ENCODE results near the gene SARM1. TPM values are rescaled to one million over a fixed set of nuclear protein-coding genes. Genes with fewer than 3 reads are reported as not detected.

SARM1 gene
- total RNA-seq, 1 experiment from 2014 or later: 5.1 TPM

- Histone ChIP-seq H2AFZ (ENCODE audit: low read length) (no peak overlapping the region), H2BK15ac (ENCODE audit: low read depth, low read length) (no peak overlapping the region), H4K20me1 (ENCODE audit: control insufficient read depth, insufficient read depth, insufficient read length) (peaks cover 3% of the 10 kb centered on the region), H3K9ac (ENCODE audit: extremely low read depth, insufficient read length, low read length) (no peak overlapping the region), H3K18ac (ENCODE audit: insufficient read length, low read depth, low read length) (no peak overlapping the region), H2BK20ac (ENCODE audit: low read depth, low read length, poor library complexity, severe bottlenecking) (no peak overlapping the region), H3K14ac (ENCODE audit: insufficient read depth, low read length) (no peak overlapping the region), H2BK120ac (ENCODE audit: low read depth, low read length, poor library complexity, severe bottlenecking) (no peak overlapping the region), H3K4me2 (ENCODE audit: insufficient read depth, insufficient read length, low read length) (no peak overlapping the region), H2BK12ac (ENCODE audit: insufficient read length, low read depth, low read length) (no peak overlapping the region), H3K4me1 (ENCODE audit: insufficient read depth, low read length) (no peaks in the 10 kb centered on the region), H3K23ac (ENCODE audit: insufficient read length, low read depth, low read length) (no peak overlapping the region), H3K79me2 (ENCODE audit: insufficient read depth, low read length) (peaks cover 18% of the 10 kb centered on the region; the same call in 1 of the 2 replicates), H4K8ac (replicated peaks; ENCODE audit: insufficient read length, low read depth, low read length) (no peak overlapping the region), H3K23me2 (ENCODE audit: insufficient read length, low read depth, low read length, poor library complexity, severe bottlenecking) (no peaks in the 10 kb centered on the region), H4K5ac (ENCODE audit: insufficient read length, low read depth, low read length) (no peak overlapping the region), H3K27ac (ENCODE audit: insufficient read length, low read depth, low read length) (no peak overlapping the region), H3K27me3 (ENCODE audit: insufficient read depth, low read length) (no peaks in the 10 kb centered on the region), H2BK5ac (ENCODE audit: insufficient read length, low read length) (no peak overlapping the region), H2AK5ac (ENCODE audit: insufficient read length, low read length) (no peak overlapping the region), H4K91ac (ENCODE audit: insufficient read length, low read depth, low read length) (no peak overlapping the region), H3K9me3 (ENCODE audit: control insufficient read depth, low read depth, low read length) (no peaks in the 10 kb centered on the region), H3K4ac (ENCODE audit: low read depth, low read length) (no peak overlapping the region), H3K56ac (ENCODE audit: insufficient read length, low read depth, low read length) (no peak overlapping the region), H3T11ph (ENCODE audit: low read length) (no peak overlapping the region), H3K79me1 (ENCODE audit: insufficient read depth, low read depth, low read length, poor library complexity, severe bottlenecking) (peaks cover 9% of the 10 kb centered on the region)
- no peak overlapping the region for H3K27ac Mint-ChIP-seq
- H3K36me3 Mint-ChIP-seq (ENCODE audit: insufficient read depth in 1 of 3, low read depth in 3 of 3): peaks cover 22 to 44% (median 40%) of the 10 kb centered on the region in 3 experiments; a peak in 6 of 7 replicates
- H3K9me3 Mint-ChIP-seq: no peaks in the 10 kb centered on the region
- DNase-seq: peak; percentile 24
- H3K4me1 Mint-ChIP-seq: peaks cover 0 to 3% of the 10 kb centered on the region in 2 experiments; a peak in 1 of 4 replicates
- H3K27me3 Mint-ChIP-seq (ENCODE audit: low read depth): no peaks in the 10 kb centered on the region
- no peak for TF ChIP-seq CTCF (conservative IDR thresholded peaks at IDR 0.05)
- WGBS (ENCODE audit: extremely low coverage, insufficient read length, low lambda C conversion rate): no CpG with 5 or more reads among the region's 4 CpGs
- H3K4me3 Mint-ChIP-seq: no peak overlapping the region
Observed at GRCh38 chr17:28328325-28328724, 43.2 kb upstream of the SARM1 start.

Data from H9 (cell line).